MM.1S (cell line): Measurements from ENCODE around the gene FRMD4B.

ENCODE experiments used
- DNase-seq: peaks from one replicate; pipeline ENCODE4 v3.0.0-alpha.2; 2015
- H2AFZ ChIP-seq: fragments of 300-600 bp; sonication (generic); 2 replicates; pipeline ENCODE4 v1.6.0; 2016; ENCODE audit warnings: antibody characterized with exemption, low read length
- H3F3A ChIP-seq: fragments of 300-600 bp; sonication (generic); 2 replicates; pipeline ENCODE4 v1.6.1; 2016; ENCODE audit warnings: mild to moderate bottlenecking, antibody characterized with exemption, low read length, moderate library complexity, mixed read lengths; ENCODE audit not compliant: insufficient read depth
- H3K27ac ChIP-seq: fragments of 300-600 bp; sonication (generic); 2 replicates; pipeline ENCODE4 v1.5.1; 2016; ENCODE audit warnings: mild to moderate bottlenecking, low read length
- H3K27me3 ChIP-seq: fragments of 300-600 bp; sonication (generic); replicated peaks from 2 replicates; pipeline ENCODE4 v1.6.0; 2016; ENCODE audit warnings: low read length; ENCODE audit not compliant: insufficient read depth
- H3K36me3 ChIP-seq: fragments of 300-600 bp; sonication (generic); replicated peaks from 2 replicates; pipeline ENCODE4 v1.6.1; 2016; ENCODE audit warnings: mild to moderate bottlenecking, low read length, mixed read lengths; ENCODE audit not compliant: insufficient read depth
- H3K4me1 ChIP-seq: fragments of 300-600 bp; sonication (generic); 2 replicates; pipeline ENCODE4 v1.6.1; 2016; ENCODE audit warnings: low read length, mixed read lengths
- H3K4me2 ChIP-seq: fragments of 300-600 bp; sonication (generic); 2 replicates; pipeline ENCODE4 v1.6.0; 2016; ENCODE audit warnings: low read depth, low read length
- H3K4me3 ChIP-seq: fragments of 300-600 bp; sonication (generic); 2 replicates; pipeline ENCODE4 v1.5.1; 2016; ENCODE audit warnings: low read length, mixed read lengths
- H3K79me2 ChIP-seq: fragments of 300-600 bp; sonication (generic); 2 replicates; pipeline ENCODE4 v1.6.1; 2016; ENCODE audit warnings: mixed run types, low read length, mixed read lengths
- H3K9ac ChIP-seq: fragments of 300-600 bp; sonication (generic); 2 replicates; pipeline ENCODE4 v1.6.1; 2016; ENCODE audit warnings: low read length, mixed read lengths
- H3K9me2 ChIP-seq: fragments of 300-600 bp; sonication (generic); replicated peaks from 2 replicates; pipeline ENCODE4 v1.6.1; 2016; ENCODE audit warnings: mild to moderate bottlenecking, low read length, mixed read lengths; ENCODE audit not compliant: insufficient read depth
- H3K9me3 ChIP-seq: fragments of 300-600 bp; sonication (generic); replicated peaks from 2 replicates; pipeline ENCODE4 v1.6.1; 2016; ENCODE audit warnings: mild to moderate bottlenecking, low read length, mixed read lengths; ENCODE audit not compliant: insufficient read depth
- H4K20me1 ChIP-seq: fragments of 300-600 bp; sonication (generic); 2 replicates; pipeline ENCODE4 v1.6.1; 2016; ENCODE audit warnings: mild to moderate bottlenecking, low read length, moderate library complexity, mixed read lengths; ENCODE audit not compliant: insufficient read depth
- CTCF ChIP-seq: fragments of 300-600 bp; sonication (generic); IDR thresholded peaks from 2 replicates; pipeline ENCODE4 v1.5.1; 2016; ENCODE audit warnings: antibody characterized with exemption, low read length, mixed read lengths
- EZH2 ChIP-seq: fragments of 300-600 bp; sonication (generic); optimal IDR thresholded peaks from 2 replicates; pipeline ENCODE3; 2017; ENCODE audit warnings: low read depth, mild to moderate bottlenecking, antibody characterized with exemption, low read length, mixed read lengths
- EZH2phosphoT487 ChIP-seq: fragments of 300-600 bp; sonication (generic); IDR thresholded peaks from 2 replicates; pipeline ENCODE4 v1.6.1; 2018; ENCODE audit warnings: antibody characterized with exemption, low read length

The FRMD4B gene

GRCh38 chr3:69251078-69251805 lies 134.6 kb downstream of the FRMD4B start:
- no peak for DNase-seq

GRCh38 chr3:69250014-69250413 lies 135.9 kb downstream of the FRMD4B start:
- Histone ChIP-seq H3K27ac (no peak overlapping the region), H3F3A (no peaks in the 10 kb centered on the region), H3K4me2 (no peak overlapping the region), H3K79me2 (no peaks in the 10 kb centered on the region), H2AFZ (no peak overlapping the region), H3K4me3 (no peak overlapping the region), H3K9me2 (no peaks in the 10 kb centered on the region), H3K36me3 (no peaks in the 10 kb centered on the region), H3K9ac (no peak overlapping the region), H3K27me3 (no peaks in the 10 kb centered on the region), H3K4me1 (no peaks in the 10 kb centered on the region), H4K20me1 (no peaks in the 10 kb centered on the region), H3K9me3 (no peaks in the 10 kb centered on the region)
- DNase-seq = no peak
- TF ChIP-seq CTCF (no peak), EZH2phosphoT487 (no peak), EZH2 (no peak)

More at GRCh38 chr3:69251078-69251805, 134.6 kb downstream of the FRMD4B start:
- Histone ChIP-seq H3K36me3 (no peaks in the 10 kb centered on the region), H3F3A (no peaks in the 10 kb centered on the region), H3K4me1 (no peaks in the 10 kb centered on the region), H3K79me2 (no peaks in the 10 kb centered on the region), H3K9ac (no peak overlapping the region), H3K27me3 (no peaks in the 10 kb centered on the region), H2AFZ (no peak overlapping the region), H4K20me1 (no peaks in the 10 kb centered on the region), H3K4me3 (no peak overlapping the region), H3K27ac (no peak overlapping the region), H3K9me2 (no peaks in the 10 kb centered on the region), H3K4me2 (no peak overlapping the region), H3K9me3 (no peaks in the 10 kb centered on the region)
- TF ChIP-seq EZH2phosphoT487 = no peak
- no peak for TF ChIP-seq CTCF
- TF ChIP-seq EZH2 = no peak

- Histone ChIP-seq H3K9me3 (no peaks in the 10 kb centered on the region), H3F3A (peaks cover 2% of the 10 kb centered on the region; the same call in 1 of the 2 replicates), H3K4me1 (peaks cover 4% of the 10 kb centered on the region), H2AFZ (no peak overlapping the region), H3K4me3 (no peak overlapping the region), H3K9ac (no peak overlapping the region), H3K4me2 (no peak overlapping the region), H3K27me3 (no peaks in the 10 kb centered on the region), H3K27ac (no peak overlapping the region), H4K20me1 (no peaks in the 10 kb centered on the region), H3K36me3 (no peaks in the 10 kb centered on the region), H3K79me2 (no peaks in the 10 kb centered on the region), H3K9me2 (no peaks in the 10 kb centered on the region)
- TF ChIP-seq EZH2 (no peak), EZH2phosphoT487 (no peak), CTCF (no peak)
- no peak for DNase-seq
These were observed 136.9 kb downstream of the FRMD4B start for GRCh38 chr3:69249001-69249400.
